IPS-11a (cell line): ENCODE data around the gene EXOSC2.

Experiments
- H3K4me3 ChIP-seq: one replicate; pipeline ENCODE4 v1.5.1; 2013; ENCODE audit warnings: low read depth, low read length, control low read depth

Gene EXOSC2

DNA sequence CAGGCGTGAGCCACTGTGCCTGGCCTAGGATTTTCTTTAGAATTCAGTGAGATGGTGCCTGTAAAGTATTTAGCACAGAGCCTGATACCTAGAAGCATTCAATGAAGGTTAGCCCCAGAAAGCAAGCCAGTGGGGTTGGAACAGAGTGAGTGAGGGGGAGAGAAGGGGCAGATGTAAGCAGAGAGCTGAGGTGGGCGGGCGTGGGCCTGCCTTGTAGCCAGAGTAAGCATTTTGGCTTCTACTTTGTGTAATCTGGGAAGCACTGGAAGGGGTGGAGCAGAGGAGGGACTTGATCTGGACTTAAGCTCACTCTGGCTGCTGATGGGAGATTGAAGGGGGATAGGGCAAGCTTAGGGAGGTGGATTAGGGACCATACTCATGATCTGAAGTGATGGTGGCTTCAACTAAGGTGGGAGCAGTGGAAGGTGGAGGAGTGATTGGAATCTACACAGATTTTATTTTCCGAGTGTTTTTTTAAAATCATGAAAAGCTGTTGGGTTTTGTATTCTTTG is 2.6 kb downstream of the EXOSC2 start:
- H3K4me3 ChIP-seq = no peak overlapping the region

- H3K4me3 ChIP-seq = no peak overlapping the region
These were observed 3.4 kb downstream of the EXOSC2 start for GRCh38 chr9:130696996-130697395.

- no peak overlapping the region for H3K4me3 ChIP-seq
These were observed 4.9 kb downstream of the EXOSC2 start for GRCh38 chr9:130698514-130698913.

- H3K4me3 ChIP-seq = no peak overlapping the region
These were observed 5.5 kb downstream of the EXOSC2 start for GRCh38 chr9:130699047-130699446.

- H3K4me3 ChIP-seq = no peak overlapping the region
These were observed 7.8 kb downstream of the EXOSC2 start for GRCh38 chr9:130701059-130702022.

DNA sequence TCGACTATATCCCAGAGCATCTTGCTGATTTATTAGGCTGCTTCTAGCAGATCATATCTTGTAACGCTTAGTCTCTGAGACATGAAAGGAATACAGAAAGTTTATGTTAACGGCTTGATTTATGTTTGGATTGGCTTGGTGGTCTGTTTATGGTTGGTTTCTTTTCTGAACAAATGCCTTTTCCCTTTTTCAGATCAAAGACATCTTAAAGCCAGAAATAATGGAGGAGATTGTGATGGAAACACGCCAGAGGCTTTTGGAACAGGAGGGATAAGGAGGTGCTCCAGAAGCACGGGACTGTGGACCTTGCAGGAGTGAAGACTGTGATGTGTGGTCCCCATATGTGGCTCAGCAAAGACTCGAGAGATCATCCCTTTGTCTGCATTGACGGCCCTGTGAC is 9.9 kb downstream of the EXOSC2 start:
- H3K4me3 ChIP-seq = no peak overlapping the region

GRCh38 chr9:130707225-130707976 is 13.8 kb downstream of the EXOSC2 start:
- no peak overlapping the region for H3K4me3 ChIP-seq

GRCh38 chr9:130710822-130711352 is 17.3 kb downstream of the EXOSC2 start:
- H3K4me3 ChIP-seq = no peak overlapping the region

DNA sequence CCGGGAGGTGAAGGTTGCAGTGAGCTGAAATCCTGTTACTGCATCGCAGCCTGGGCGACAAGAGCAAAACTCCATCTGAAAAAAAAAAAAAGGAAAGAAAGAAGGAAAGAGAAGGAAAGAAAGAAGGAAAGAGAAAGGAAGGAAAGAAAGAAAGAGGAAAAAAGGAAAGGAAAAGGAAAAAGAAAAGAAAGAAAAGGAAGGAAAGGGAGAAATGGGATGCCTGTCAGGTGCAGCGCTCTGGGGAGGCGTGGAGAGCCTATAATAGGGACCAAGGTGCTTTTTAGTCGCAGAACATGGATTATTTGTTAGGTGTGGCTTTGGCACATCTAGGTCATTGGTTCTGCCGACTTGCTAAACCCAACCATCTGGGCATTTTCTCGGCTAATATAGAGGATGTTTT is 17.9 kb downstream of the EXOSC2 start:
- no peak overlapping the region for H3K4me3 ChIP-seq

DNA sequence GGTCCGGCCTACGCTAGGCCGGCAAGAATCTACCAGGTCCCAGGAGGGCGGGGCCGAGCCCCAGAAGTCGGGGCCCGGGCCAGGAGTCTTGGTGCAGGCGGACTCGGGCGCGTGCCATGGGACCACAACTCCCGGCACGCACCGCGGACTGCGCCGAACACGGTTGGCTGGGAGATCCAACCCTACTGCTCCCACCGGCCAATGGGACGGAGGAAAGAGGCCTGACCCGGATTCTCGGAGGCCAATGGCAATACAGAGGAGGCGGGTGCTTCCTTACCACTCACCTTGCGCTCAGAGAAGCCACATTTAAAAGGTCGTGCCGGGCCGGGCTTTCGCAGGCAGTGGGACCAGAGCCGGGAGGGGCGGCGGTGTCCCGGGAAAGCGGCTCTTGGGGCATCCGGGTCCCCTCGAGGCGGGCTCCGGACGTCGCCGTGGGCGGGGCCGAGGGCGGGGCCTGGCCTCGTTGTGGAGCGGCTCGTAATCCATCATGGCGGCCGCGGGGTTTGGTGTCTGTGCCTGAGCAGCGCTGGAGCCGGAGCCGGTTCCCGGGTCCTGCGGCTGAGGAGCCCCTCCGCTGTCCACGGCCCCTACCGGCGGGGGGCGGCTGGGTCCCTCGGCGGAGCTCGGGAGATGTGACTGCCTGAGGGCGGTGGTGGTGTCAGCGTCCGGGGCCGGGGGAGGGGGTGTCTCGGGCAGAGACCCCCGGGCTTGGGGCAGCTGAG is 19.1 kb downstream of the EXOSC2 start:
- peak overlapping the region; percentile 78 for H3K4me3 ChIP-seq

DNA sequence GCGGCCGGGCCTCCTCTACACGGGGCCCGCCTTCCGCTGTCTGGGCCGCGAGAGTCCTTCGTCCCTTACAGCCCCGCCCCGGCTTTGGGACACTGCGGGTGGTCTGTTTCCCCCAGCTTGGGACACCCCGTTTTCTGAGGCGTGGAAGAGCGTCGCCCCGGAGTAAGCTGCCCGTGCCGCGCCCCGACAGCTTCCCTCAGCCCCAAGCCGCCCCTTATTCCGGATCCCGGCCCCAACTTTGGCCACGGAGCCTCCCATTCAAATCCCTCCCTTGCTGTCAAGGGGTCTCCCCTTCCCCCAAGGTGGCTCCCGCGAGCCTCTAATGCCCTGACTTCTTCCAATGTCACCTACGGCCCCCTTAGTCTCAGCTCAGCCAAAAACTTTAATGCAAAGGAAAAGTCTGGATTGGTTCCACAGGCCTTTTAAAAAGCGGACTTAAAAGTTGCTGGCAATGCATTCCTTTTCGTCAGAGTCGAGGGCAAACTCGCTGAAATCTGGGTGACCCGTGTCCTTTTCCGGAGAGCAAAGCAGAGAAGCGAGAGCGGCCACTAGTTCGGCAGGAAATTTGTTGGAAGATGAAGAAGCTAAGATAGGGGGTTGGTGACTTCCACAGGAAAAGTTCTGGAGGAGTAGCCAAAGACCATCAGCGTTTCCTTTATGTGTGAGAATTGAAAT is 19.8 kb downstream of the EXOSC2 start:
- peak overlapping the region; percentile 78 for H3K4me3 ChIP-seq

GRCh38 chr9:130714586-130715110 is 21.1 kb downstream of the EXOSC2 start:
- H3K4me3 ChIP-seq = peak overlapping the region; percentile 78

- peak overlapping the region; percentile 33 for H3K4me3 ChIP-seq
These were observed 21.7 kb downstream of the EXOSC2 start for GRCh38 chr9:130715270-130715669.

GRCh38 chr9:130718562-130718961 is 25.0 kb downstream of the EXOSC2 start:
- H3K4me3 ChIP-seq = no peak overlapping the region

GRCh38 chr9:130720762-130721161 is 27.2 kb downstream of the EXOSC2 start:
- H3K4me3 ChIP-seq = no peak overlapping the region

DNA sequence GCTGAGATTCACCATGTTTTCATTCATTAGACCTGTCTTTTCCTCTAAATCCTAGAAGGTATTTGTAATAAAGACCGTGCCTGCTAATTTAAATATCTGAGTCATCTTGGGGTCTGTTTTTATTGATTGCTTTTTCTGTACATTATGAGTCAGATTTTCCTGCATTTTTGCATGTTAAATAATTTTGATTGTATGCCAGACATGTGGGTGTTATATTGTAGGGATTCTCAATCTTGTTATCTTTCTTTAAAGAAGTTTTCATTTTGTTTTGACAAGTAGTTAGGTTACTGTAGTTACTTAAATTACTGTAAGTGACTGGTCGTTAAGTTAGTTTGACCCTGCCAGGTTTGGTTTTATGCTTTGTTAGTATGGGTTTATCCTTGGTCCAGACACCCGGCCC is 35.1 kb downstream of the EXOSC2 start:
- H3K4me3 ChIP-seq = no peak overlapping the region

- H3K4me3 ChIP-seq = no peak overlapping the region
These were observed 35.6 kb downstream of the EXOSC2 start for GRCh38 chr9:130729145-130729544.

- H3K4me3 ChIP-seq = no peak overlapping the region
These were observed 37.8 kb downstream of the EXOSC2 start for GRCh38 chr9:130731355-130731754.

GRCh38 chr9:130732136-130732535 is 38.6 kb downstream of the EXOSC2 start:
- H3K4me3 ChIP-seq = no peak overlapping the region

DNA sequence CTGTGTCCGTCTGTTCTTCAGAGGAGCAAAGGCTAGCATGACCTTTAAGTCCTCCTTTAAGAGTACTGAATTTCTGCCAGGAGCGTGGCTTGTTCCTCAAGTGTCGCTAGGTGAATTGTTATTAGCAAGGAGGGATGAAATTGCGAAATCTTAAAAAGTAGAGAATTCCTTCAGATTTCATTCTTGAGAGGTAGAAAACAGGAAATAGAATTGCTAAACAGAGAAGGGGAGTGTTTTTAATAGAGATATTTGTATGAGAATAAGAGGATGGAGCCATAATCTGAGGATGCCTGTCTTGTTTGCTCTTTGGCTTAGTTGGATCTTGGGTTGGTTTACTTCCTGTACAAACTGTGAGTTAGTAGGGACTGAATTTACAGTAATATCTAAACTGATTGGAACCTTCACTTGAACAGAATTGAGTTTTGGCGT is 39.2 kb downstream of the EXOSC2 start:
- no peak overlapping the region for H3K4me3 ChIP-seq
